ENCODE data around the gene LIPH. TPM values are rescaled to one million over a fixed set of nuclear protein-coding genes. Genes with fewer than 3 reads are reported as not detected.
"Not testable (repeated sequence)": the region's sequence is repeated elsewhere in the genome, so short reads cannot be mapped to it uniquely, and the experiment has no call there.

Gene LIPH
- 0.19 TPM in 1 of 2 replicates, not detected in the other for total RNA-seq

DNA sequence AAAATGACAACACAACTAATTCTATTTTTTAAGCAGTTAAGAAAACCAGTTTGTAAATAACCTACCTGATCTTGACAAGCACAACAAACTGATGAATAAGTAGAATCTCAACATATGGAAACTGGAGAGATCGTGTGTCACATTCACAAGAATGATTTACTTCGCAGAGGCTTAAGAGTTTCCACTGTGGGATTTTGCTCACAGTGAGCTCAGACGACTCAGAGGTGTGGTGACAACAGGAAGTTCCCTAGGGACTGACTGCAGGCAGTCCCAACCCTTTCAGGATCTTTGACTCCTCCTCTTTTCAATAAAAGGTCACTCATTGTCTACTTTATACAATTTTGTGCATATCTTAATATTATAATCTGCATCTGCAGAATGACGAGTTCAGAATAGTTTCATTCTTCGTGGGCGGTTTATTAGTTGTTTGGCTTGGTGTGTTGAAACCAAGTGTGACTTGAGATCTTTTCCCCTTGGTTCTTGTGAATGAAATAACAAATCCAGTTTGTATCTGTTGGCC lies at the start of gene LIPH:
Gene LIPH (minus strand): TSS at position 231 of the 520 bp plus-strand sequence. CDS start 117 bp downstream, at position 114.
- DNase-seq, result peak; percentile 23

- DNase-seq, result no peak
Observed at GRCh38 chr3:185595526-185595925, 43.1 kb upstream of the LIPH start.

- DNase-seq, result no peak
Observed at GRCh38 chr3:185594073-185594472, 41.7 kb upstream of the LIPH start.

DNA sequence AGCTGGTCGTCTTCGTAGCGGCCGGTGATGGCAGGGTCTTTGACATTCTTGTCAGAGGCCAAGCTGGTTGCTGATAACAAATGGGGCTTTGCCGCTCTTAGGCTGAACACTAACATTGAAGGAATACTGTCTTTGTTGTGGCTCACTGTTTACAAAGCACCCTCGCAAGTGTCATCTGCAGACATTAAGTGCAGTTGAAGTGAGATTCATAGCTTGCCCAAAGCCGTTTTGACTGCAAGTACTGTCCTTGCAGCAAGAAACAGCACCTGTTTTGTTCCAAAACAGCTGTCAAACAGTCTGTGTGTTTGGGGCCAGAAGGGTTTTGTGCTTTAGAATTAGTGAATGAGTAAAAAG lies 34.3 kb upstream of the LIPH start:
- DNase-seq, result no peak

DNA sequence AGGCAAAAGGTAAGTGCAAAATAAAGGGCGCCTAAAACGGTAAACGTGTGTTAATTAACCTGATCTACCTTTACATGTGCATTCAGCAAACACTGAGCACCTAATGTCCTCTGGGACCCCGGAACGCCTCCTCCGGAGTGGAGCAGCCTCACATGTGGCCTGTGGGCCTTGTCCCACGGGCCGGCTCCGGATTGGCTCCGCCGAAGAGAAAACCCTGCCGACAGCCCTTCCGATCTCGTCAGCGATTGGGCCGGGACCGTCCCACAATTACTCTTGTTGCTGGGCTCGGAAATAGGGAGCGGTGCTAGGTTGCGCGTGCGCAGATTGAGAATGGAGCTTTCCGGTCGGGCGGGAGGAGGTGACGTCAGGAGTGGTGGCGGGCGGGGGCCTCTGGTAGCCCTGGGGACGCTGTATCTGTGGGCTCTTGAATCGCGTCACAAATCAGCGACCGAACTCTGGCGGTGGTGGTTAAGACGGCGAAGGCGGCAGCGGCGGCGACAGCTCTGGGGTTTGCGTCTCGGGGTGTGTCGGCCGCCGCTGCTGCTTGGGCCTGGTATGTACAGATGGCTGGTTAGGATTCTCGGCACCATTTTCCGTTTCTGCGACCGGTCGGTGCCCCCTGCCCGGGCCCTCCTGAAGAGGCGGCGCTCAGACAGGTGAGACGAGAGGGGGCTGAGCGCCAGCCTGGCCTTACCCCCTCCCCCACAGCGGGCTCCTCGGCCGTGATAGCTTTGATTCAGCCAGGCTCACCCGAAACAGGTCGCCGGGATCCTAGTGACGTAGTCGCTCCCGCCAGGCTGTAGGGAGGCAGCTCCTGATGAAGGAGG lies 33.7 kb upstream of the LIPH start, which contains the start of gene SENP2:
Gene SENP2 (plus strand): TSS at position 437 of the 827 bp plus-strand sequence. CDS start 119 bp downstream, at position 556.
- peak; percentile 100 for DNase-seq

DNA sequence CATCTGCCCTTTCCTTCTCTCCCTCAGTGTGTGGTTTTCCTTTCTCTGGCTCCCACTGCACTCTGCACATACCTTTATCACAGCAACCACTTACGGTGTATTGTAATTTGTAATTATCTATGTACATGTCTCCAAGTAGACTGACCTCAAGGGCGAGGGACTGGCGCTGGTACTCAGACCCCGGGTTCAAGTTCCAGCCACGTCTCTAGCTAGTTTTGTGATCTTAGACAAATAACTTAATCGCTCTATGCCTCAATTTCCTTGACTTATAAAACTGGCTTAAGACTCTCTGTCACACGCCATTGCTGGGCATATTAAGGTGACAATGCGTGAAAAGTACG lies 33.1 kb upstream of the LIPH start:
- no peak for DNase-seq

DNA sequence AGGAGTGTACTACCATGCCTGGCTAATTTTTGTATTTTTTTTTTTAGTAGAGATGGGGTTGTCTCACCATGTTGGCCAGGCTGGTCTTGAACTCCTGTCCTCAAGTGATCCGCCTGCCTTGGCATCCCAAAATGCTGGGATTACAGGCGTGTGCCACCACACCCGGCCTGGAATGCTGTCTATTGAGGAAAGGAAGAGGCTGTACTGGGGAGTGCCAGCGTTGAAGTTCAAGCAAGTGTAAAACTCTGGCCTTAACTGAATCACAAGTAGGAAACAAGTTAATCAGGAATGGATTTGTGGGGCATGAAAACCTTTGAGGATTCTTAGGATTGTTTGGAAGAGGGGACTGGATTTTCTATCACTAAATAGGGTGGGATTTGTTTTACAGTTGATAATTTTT lies 32.3 kb upstream of the LIPH start:
- no peak for DNase-seq

DNA sequence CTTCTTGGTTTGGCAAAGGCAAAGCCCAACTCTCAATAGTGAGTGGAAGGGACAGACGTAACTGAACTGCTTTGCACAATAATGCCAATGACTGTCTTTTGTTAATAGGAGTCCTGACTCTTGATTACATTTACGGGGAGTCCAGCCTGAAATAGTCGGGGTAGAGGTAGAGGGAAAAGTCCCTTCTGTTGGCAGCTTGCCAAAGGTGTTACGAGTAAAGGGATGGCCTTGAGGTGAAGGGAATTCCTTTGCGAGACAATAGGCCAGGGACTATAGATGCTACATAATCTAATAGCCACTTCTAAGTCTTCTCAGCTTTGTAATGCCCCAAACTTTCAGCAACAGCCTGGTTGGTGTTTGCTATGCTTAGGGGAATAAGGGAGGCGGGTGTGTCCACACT lies 31.5 kb upstream of the LIPH start:
- DNase-seq, result no peak

GRCh38 chr3:185582871-185583270 lies 30.5 kb upstream of the LIPH start:
- DNase-seq, result no peak

- DNase-seq, result no peak
Observed at GRCh38 chr3:185582236-185582635, 29.8 kb upstream of the LIPH start.

DNA sequence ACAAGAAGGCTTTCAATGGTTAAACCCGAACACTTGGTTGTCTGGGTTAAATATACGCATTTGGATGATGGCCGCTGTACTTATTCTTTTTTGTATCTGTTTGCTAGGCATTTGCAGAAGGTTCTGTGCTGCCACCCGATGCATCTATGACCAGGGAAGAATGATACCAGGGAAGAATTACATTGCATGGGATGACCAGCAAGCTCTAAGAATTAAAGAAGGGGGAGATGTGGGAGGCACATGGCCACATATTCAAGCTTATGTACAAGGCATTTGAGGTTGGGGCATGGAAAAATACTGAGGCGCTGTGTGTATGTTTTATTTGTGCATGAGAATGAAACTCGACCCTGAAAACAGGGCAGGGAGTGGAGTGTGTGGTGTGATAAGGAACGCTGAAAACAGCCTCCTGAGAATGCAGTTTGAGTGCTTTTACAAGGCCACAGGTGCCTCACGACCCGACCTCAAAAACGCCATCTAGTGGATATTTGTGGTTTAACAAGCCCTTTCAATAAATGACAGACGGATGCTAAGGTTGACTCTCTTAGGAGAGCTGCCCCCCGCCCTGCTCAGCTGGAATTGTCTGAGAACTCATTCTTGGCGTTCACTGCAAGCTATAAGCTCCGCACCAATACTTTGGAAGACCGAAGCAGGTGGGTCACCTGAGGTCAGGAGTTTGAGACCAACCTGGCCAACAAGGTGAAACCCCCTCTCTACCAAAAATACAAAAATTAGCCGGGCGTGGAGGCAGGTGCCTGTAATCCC lies 22.9 kb upstream of the LIPH start:
- peak; percentile 77 for DNase-seq

DNA sequence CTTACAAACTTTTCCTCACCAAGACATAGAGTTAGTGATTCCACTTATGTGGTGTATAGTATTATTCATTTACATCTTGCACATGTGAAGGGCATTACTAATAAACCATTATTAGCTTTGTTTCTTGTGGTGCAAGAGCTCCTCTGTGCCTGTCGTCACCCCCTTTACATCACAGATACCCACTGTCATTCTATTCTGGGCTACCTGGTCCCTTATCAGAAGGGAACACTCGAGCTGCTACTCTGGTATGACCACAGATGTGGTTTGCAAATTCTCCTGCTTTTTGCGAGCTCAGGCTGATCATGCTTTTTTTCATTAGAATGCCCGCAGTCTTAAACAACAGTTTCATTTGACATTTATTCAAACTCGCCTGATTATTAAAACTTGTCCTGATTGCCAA lies 19.8 kb upstream of the LIPH start:
- DNase-seq, result no peak

- DNase-seq, result no peak
Observed at GRCh38 chr3:185561958-185562357, 9.6 kb upstream of the LIPH start.

DNA sequence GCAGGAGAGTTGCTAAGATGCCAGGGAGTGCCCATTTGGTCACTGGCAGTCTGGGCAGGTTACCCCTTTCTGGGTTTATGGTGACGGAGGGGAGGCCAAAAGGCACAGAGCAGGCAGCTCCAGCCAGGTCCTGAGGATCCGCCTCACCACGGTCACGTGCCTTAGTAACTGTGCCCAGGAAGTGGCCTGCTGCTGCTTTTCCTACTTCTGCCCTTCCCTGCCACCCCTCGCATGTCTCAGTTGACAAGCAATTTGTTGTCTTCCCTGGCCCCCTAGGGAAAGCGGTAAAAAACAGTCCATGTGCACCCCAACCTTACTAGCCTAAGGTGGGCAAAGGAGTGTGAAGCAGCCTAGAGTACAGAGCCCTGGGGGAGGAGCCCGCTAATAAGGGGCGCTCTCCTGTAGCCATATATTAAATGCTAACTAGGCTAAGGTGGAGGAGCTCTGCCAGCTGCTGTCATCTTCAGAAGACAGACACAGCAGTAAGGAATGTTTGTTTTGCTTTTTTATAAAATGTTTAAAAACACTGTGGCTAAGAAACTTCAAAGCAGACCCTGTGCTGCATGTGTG lies 9.1 kb upstream of the LIPH start:
- DNase-seq, result no peak

DNA sequence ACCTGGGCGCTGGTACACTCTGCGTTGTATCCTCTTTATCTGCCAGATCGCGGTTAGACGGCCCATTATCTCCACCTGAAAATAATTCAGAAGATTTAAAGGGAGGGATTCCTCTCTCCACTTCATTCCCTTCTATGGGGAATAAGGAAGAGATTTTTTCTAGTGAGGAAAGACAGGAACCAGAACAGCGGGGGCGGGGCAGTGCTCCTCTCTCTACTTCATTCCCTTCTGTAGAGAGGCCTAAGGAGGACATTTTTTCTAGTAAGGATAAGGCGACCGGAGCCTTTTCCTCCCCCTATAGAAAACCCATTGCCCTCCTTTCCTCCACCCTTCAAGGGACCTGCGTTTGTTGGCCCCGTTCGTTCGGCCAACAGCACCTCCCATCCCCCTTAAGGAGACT lies 8.3 kb upstream of the LIPH start:
- no peak for DNase-seq

DNA sequence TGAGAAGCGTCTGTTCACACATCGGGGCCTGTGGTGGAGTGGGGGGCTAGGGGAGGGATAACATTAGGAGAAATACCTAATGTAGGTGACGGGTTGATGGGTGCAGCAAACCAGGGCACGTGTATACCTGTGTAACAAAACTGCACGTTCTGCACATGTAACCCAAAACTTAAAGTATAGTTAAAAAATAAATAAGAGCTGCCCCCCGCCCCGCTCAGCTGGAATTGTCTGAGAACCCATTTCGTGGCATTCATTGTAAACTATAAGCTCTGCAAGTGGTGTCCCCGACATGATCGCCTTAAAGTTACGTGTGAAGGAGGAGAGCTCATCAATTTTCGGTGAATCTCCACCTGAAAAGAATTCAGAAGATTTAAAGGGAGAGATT lies 7.3 kb upstream of the LIPH start:
- no peak for DNase-seq

DNA sequence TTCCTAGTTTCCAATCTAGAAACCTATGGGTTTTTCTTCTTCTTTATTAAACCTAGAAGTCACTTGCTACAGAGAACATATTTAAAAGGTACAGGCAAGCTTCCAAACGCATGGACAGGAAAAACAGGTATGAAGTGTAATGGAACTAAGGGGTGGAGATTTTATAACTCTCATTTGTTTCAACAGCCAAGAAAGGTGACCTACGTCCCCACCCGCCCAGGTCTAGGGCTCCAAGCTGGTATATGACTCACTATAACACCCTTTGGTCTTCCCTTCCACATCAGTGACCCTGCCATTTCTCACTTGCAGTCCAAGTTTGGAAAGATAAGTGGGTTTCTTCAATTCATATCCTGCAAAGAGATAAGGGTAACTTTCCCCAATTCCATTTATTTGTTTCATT lies 6.0 kb upstream of the LIPH start:
- DNase-seq, result no peak

DNA sequence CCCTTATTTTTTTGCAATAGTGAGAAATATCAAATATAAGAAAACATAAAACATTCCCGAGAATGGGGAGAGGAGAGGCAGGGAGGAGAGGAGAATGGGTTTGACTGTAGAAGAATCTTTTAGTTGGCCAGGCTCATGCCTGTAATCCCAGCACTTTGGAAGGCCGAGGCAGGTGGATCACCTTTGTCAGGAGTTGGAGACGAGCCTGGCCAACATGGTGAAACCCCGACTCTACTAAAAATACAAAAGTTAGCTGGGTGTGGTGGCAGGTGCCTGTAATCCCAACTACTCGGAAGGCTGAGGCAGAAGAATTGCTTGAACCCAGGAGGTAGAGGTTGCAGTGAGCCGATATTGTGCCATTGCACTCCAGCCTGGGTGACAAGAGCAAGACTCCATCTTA lies 4.3 kb upstream of the LIPH start:
- DNase-seq, result not testable (repeated sequence)

- no peak for DNase-seq
Observed at GRCh38 chr3:185555860-185556347, 3.5 kb upstream of the LIPH start.

DNA sequence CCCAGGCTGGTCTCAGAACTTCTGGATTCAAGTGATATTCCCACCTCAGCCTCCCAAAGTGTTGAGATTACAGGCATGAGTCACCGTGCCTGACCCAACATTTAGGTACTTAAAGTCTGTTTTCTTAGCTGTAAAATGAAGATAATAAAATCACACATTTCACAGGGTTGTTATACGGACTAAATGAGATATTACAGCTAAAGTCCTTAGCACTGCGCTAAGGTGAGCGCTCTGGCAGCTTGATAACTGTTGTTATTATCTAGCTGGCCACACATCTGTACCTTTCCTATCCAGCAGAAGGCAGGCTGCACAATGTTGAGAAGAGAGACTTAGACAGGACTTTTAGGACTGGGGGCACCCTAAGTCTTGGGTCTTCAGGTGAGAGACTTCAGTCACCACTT lies 2.7 kb upstream of the LIPH start:
- DNase-seq, result no peak

- no peak for DNase-seq
Observed at GRCh38 chr3:185549651-185550111, 2.7 kb downstream of the LIPH start.

- DNase-seq, result peak; percentile 92
Observed at GRCh38 chr3:185549122-185549521, 3.3 kb downstream of the LIPH start.

DNA sequence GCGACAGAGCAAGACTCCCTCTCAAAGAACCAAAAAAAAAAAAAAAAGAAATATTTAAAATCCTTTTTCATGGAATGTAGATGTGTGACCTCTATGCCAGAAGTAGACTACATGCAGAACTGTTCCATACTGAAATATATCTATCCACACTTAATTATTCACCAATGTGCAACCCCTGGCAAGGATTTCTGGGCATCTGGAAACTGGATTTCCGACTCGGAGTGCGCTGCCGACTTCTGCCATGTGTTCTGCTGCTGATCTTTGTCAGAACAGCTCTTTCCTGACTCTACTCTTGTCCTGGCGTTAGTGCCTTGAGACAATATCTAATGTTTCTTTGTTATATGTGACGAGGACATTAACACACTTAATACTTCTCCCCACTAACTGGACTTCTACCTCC lies 11.7 kb downstream of the LIPH start:
- no peak for DNase-seq

All from dermis blood vessel endothelial cell (primary cell).